GM20431 (cell line): ENCODE measurements around the gene PECR.

Experiments used
- in situ Hi-C: fragments of 300-500 bp; cut with MseI, MboI; formaldehyde crosslinking; loops from one replicate; pipeline ENCODE4 v1.15.0; 2020; ENCODE audit warnings: low sequenced_read_pairs; ENCODE audit not compliant: unreplicated experiment

The PECR gene

GRCh38 chr2:216081487-216082116 is at the start of gene PECR, which contains the start of gene TMEM169:
Gene PECR (minus strand): TSS chr2:216081809. CDS start chr2:216081741, 68 bp downstream.
Gene TMEM169 (plus strand): TSS chr2:216081919. CDS start chr2:216095964, 14,045 bp downstream.
- in situ Hi-C loops = no loop called here

- in situ Hi-C loops = no loop called here
These were observed 48.9 kb upstream of the PECR start for GRCh38 chr2:216130346-216130971.

GRCh38 chr2:216126943-216127342 is 45.3 kb upstream of the PECR start:
- in situ Hi-C loops = no loop called here

DNA sequence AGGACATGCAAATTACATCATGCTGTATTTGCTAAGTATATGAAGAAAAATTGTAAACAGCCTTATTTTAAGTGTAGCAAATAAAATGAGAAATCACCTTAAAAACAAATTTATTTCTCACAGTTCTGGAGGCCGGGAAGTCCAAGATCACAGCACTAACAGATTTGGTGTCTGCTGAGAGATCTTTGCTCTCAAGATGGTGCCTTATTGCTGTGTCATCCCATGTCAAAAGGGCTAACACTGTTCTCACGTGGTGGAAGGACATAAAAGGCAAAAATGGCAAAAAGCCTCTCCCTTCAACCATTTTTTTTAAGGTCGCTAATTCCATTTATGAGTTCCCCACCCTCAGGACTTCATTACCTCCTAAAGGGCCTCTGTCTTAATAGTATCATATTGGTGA is 39.6 kb upstream of the PECR start:
- in situ Hi-C loops = no loop called here

DNA sequence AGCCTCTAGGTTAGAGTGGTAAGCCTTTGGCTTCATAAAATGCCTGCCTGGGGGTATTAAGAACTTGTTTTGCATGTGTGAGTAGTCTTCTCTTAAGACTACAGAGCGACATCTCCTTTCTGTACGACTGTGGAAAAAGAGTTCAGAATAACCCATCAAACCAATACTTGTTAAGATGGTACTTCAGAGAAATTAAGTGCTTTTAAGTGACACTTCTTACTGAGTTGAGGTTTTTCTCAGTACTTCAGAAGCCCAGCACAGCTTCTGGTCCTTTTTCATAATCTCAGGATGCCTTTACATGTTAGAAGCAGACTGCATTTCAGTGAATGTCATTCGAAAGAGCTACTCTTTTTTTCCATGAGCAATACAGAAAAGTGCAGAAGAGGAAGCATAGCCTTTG is 38.4 kb upstream of the PECR start:
- in situ Hi-C loops = no loop called here

DNA sequence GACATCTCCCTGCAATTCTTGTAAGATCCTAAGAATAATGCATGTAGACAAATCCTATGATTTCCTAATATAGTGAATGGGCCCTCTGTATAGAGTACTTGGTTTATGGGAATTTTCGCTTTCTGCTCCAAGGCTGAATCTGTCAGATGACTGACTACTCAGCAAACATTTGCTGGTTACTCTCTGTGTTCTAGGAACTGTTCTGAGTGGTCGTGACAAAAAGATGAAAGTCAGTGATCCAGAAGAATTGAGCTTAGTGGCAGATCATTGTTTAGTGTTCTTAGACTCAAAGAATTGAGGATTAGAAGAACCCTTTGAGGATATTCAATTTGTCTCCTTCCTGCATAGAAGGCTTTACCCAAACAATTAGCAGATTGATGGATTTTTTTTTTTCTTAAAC is 37.5 kb upstream of the PECR start:
- in situ Hi-C loops = no loop called here

- in situ Hi-C loops = no loop called here
These were observed 36.9 kb upstream of the PECR start for GRCh38 chr2:216118474-216118873.

- in situ Hi-C loops = no loop called here
These were observed 36.1 kb upstream of the PECR start for GRCh38 chr2:216117561-216118340.

GRCh38 chr2:216116418-216116817 is 34.8 kb upstream of the PECR start:
- in situ Hi-C loops = no loop called here

DNA sequence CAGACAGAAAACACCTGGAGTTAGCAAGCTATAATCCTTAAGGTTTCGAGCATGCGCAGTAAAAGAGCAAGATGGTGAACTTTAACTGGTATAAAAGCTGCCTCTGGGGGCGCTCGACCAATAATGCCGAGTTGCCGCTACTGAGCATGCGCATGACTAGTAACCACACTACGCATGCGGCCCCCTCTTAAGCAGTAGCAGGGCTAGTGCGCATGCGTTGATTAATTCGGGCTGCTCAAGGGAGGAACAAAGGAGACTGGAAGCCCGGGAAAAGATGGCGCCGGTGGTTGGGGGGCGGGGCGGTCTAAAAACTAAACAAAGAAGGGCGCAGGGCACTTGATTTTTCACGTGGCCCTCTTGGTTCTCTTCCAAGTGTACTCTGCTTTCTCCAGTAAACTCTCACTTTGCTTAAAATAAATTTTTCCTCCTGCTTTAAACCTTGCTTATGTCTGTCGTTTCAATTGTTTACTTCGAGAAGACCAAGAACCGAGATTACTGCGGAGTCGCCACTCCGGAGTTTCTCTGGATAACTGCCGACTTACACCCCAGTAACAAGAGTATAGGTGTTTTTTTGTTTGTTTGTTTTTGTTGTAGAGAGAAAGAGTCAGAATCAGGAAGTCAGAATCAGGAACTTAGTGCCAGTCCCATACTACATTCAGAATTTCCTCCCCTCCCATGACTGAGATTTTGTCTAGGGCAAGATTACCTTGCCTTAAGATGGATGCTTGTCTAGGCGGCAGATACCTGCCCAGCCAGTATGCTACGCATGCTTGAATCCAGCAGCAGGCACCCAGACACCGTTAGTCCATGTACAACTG is 33.3 kb upstream of the PECR start:
- in situ Hi-C loops = no loop called here

GRCh38 chr2:216114382-216114713 is 32.7 kb upstream of the PECR start:
- in situ Hi-C loops = no loop called here

GRCh38 chr2:216113572-216113971 is 32.0 kb upstream of the PECR start:
- in situ Hi-C loops = no loop called here

- in situ Hi-C loops = no loop called here
These were observed 31.3 kb upstream of the PECR start for GRCh38 chr2:216112926-216113325.

DNA sequence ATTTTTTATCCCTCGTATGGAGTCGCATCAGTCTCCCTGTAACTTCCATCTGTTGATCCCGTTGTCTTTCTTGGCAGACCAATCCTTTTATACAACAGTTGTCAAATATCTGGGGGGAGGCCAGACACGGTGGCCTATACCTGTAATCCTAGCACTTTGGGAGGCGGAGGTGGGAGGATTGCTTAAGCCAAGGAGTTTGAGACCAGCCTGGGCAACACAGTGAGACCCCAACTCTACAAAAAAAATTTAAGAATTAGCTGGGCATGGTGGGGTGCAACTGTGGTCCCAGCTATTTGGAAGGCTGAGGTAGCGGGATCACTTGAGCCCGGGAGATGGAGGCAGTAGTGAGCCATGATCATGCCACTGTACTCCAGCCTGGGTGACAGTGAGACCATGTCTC is 29.5 kb upstream of the PECR start:
- in situ Hi-C loops = no loop called here

GRCh38 chr2:216110620-216111019 is 29.0 kb upstream of the PECR start:
- in situ Hi-C loops = no loop called here

- in situ Hi-C loops = no loop called here
These were observed 28.5 kb upstream of the PECR start for GRCh38 chr2:216109962-216110614.

DNA sequence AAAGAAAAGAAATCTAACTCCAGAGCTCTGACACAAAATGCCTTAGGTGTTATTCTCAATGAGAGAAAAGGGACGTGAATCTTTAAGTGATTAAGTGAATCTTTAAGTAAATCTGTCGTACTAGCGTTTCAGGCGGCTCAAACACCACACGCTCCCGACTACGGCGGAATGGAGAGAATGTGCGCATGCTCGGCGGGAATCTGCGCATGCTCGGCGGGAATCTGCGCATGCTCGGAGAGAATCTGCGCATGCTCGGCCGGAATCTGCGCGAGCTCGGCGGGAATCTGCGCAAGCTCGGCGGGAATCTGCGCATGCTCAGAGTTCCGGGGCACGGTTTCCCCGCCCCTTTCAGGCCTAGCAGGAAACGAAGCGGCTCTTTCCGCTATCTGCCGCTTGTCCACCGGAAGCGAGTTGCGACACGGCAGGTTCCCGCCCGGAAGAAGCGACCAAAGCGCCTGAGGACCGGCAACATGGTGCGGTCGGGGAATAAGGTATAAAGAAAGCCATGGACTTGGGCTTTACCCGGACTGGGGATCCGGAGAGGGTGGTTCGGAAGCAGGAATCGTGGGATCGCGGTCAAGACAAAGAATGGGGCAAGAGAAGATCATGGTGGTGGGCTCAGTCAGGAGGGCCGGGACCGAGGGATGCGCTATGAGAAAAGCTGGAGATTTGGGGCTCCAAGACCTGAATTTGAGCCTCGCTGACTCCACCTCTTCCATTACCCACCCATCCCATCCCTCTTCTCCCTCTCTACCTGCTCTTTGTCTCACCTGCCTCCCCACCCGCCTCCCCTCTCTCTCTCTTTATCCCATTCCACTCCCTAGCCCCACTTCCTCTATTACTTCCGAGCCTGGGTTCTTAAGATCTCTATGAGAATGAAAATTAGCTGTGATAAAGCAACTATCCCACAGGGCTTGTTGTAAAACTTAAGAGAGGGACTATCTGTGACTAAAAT is 27.6 kb upstream of the PECR start, which contains the start of gene XRCC5:
Gene XRCC5 (plus strand): TSS at position 382 of the 955 bp plus-strand sequence. CDS start 89 bp downstream, at position 471.
- in situ Hi-C loops = no loop called here

- in situ Hi-C loops = no loop called here
These were observed 26.8 kb upstream of the PECR start for GRCh38 chr2:216108310-216108966.
